Measurements from ENCODE around the gene NOL6.
"Not testable (repeated sequence)": the region's sequence is repeated elsewhere in the genome, so short reads cannot be mapped to it uniquely, and the experiment has no call there.

NOL6 gene

GRCh38 chr9:33473643-33474352 is at the start of gene NOL6:
Gene NOL6, minus strand, starts transcription at chr9:33473924. Its CDS starts 82 bp downstream, at chr9:33473842.
- TF ChIP-seq POLR2A (IDR thresholded peaks at IDR 0.05; ENCODE audit: low read length): peak; percentile 87
- no peak for TF ChIP-seq GATA1 (IDR thresholded peaks at IDR 0.05; ENCODE audit: low read depth, low read length)

GRCh38 chr9:33521861-33522260 is 48.1 kb upstream of the NOL6 start:
- DNase-seq: peak in 1 of 2 experiments; percentile 38

More at GRCh38 chr9:33473643-33474352, at the start of gene NOL6:
- DNase-seq: peak; percentile 99 to 100

GRCh38 chr9:33517934-33518577 is 44.3 kb upstream of the NOL6 start:
- DNase-seq: peak in 1 of 2 experiments; percentile 67

- DNase-seq: peak; percentile 55 to 68
- TF ChIP-seq POLR2A (IDR thresholded peaks at IDR 0.05; ENCODE audit: low read length) (no peak), GATA1 (IDR thresholded peaks at IDR 0.05; ENCODE audit: low read depth, low read length) (no peak)
These were observed 43.6 kb upstream of the NOL6 start for GRCh38 chr9:33517373-33517772.

- not testable (repeated sequence) for DNase-seq
These were observed 42.7 kb upstream of the NOL6 start for GRCh38 chr9:33516397-33516796.

GRCh38 chr9:33515342-33515995 is 41.7 kb upstream of the NOL6 start:
- DNase-seq: not testable (repeated sequence)

- not testable (repeated sequence) for DNase-seq
These were observed 38.8 kb upstream of the NOL6 start for GRCh38 chr9:33512535-33512934.

- DNase-seq: not testable (repeated sequence)
These were observed 37.4 kb upstream of the NOL6 start for GRCh38 chr9:33511184-33511517.

GRCh38 chr9:33510262-33511183 is 36.8 kb upstream of the NOL6 start:
- TF ChIP-seq GATA1 (IDR thresholded peaks at IDR 0.05; ENCODE audit: low read depth, low read length): no peak
- TF ChIP-seq POLR2A (IDR thresholded peaks at IDR 0.05; ENCODE audit: low read length): peak; percentile 84
- peak; percentile 85 to 88 for DNase-seq

GRCh38 chr9:33506626-33507370 is 33.1 kb upstream of the NOL6 start:
- DNase-seq: peak; percentile 55 to 78
- no peak for TF ChIP-seq GATA1 (IDR thresholded peaks at IDR 0.05; ENCODE audit: low read depth, low read length)
- no peak for TF ChIP-seq POLR2A (IDR thresholded peaks at IDR 0.05; ENCODE audit: low read length)

GRCh38 chr9:33498387-33498786 is 24.7 kb upstream of the NOL6 start:
- TF ChIP-seq POLR2A (IDR thresholded peaks at IDR 0.05; ENCODE audit: low read length) (no peak), GATA1 (IDR thresholded peaks at IDR 0.05; ENCODE audit: low read depth, low read length) (no peak)
- peak; percentile 19 to 42 for DNase-seq

GRCh38 chr9:33493819-33494218 is 20.1 kb upstream of the NOL6 start:
- peak; percentile 45 to 59 for DNase-seq

GRCh38 chr9:33489066-33489465 is 15.3 kb upstream of the NOL6 start:
- DNase-seq: no peak
- TF ChIP-seq POLR2A (IDR thresholded peaks at IDR 0.05; ENCODE audit: low read length): no peak
- TF ChIP-seq GATA1 (IDR thresholded peaks at IDR 0.05; ENCODE audit: low read depth, low read length): no peak

- not testable (repeated sequence) for DNase-seq
These were observed 11.6 kb upstream of the NOL6 start for GRCh38 chr9:33485312-33485711.

All from erythroblast (primary cell).